Measurements from ENCODE around the gene EIF3B.
"Not testable (repeated sequence)": the region's sequence is repeated elsewhere in the genome, so short reads cannot be mapped to it uniquely, and the experiment has no call there.

Gene EIF3B

DNA sequence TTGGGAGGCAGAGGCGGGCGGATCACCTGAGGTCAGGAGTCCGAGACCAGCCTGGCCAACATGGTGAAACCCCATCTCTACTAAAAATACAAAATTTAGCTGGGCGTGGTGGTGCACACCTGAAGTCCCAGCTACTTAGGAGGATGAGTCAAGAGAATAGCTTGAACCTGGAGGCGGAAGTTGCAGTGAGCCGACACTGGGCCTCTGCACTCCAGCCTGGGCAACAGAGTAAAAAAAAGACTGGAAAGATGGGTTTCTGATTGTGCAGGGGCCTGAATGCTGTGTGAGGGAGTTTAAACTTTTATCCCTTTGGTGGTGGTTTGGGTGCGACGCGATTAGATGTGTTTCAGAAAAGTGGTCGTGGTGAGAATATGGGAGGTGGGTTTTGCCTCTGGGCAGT, 50.6 kb downstream of the EIF3B start:
- peak overlapping the region; percentile 62 for H3K27ac Mint-ChIP-seq
- H3K4me3 Mint-ChIP-seq: peak overlapping the region; percentile 79
- peaks cover 4% of the 10 kb centered on the region for H3K27me3 Mint-ChIP-seq
- H3K9me3 Mint-ChIP-seq: no peaks in the 10 kb centered on the region
- intact Hi-C loops (cut with micrococcal nuclease): loop anchor here (10.0 kb wide), 1 partner anchor 50 kb away; the partner anchor contains the start of gene EIF3B
- H3K36me3 Mint-ChIP-seq (ENCODE audit: low read depth): no peaks in the 10 kb centered on the region
- H3K4me1 Mint-ChIP-seq (ENCODE audit: low read depth): peaks cover 66% of the 10 kb centered on the region

GRCh38 chr7:2405601-2406345, 51.1 kb downstream of the EIF3B start:
- no peaks in the 10 kb centered on the region for H3K9me3 Mint-ChIP-seq
- peaks cover 70% of the 10 kb centered on the region for H3K4me1 Mint-ChIP-seq (ENCODE audit: low read depth)
- peak overlapping the region; percentile 62 for H3K27ac Mint-ChIP-seq
- no peaks in the 10 kb centered on the region for H3K36me3 Mint-ChIP-seq (ENCODE audit: low read depth)
- peaks cover 4% of the 10 kb centered on the region for H3K27me3 Mint-ChIP-seq
- intact Hi-C loops (cut with micrococcal nuclease): loop anchor here (10.0 kb wide), 1 partner anchor 51 kb away; the partner anchor contains the start of gene EIF3B
- peak overlapping the region; percentile 79 for H3K4me3 Mint-ChIP-seq

GRCh38 chr7:2409745-2410414, 55.3 kb downstream of the EIF3B start:
- Mint-ChIP-seq H3K9me3 (no peaks in the 10 kb centered on the region), H3K4me3 (no peak overlapping the region), H3K27ac (peak overlapping the region; percentile 17), H3K27me3 (peaks cover 4% of the 10 kb centered on the region), H3K4me1 (ENCODE audit: low read depth) (peaks cover 75% of the 10 kb centered on the region), H3K36me3 (ENCODE audit: low read depth) (no peaks in the 10 kb centered on the region)
- intact Hi-C loops (cut with micrococcal nuclease): loop anchor here (10.0 kb wide), 1 partner anchor 55 kb away; the partner anchor contains the start of gene EIF3B

DNA sequence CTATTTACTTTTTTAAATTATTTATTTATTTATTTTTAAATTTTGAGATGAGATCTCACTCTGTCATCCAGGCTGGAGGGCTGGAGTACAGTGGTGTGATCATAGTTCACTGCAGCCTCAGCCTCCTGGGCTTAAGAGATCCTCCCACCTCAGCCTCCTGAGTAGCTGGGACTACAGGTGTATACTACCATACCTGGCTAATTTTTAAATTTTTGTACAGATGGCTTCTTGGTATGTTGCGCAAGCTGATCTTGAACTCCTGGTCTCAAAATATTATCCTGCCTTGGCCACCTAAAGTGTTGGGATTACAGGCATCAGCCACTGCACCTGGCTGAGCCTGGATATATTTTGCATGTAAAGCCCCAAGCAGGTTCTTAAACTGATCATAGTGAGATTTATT, 56.4 kb downstream of the EIF3B start:
- no peaks in the 10 kb centered on the region for H3K9me3 Mint-ChIP-seq
- H3K27ac Mint-ChIP-seq: peak overlapping the region; percentile 17
- H3K36me3 Mint-ChIP-seq (ENCODE audit: low read depth): no peaks in the 10 kb centered on the region
- intact Hi-C loops (cut with micrococcal nuclease): no loop called here
- peaks cover 67% of the 10 kb centered on the region for H3K4me1 Mint-ChIP-seq (ENCODE audit: low read depth)
- no peaks in the 10 kb centered on the region for H3K27me3 Mint-ChIP-seq
- H3K4me3 Mint-ChIP-seq: no peak overlapping the region

- H3K4me3 Mint-ChIP-seq: no peak overlapping the region
- no peaks in the 10 kb centered on the region for H3K27me3 Mint-ChIP-seq
- H3K4me1 Mint-ChIP-seq (ENCODE audit: low read depth): peaks cover 65% of the 10 kb centered on the region
- no peaks in the 10 kb centered on the region for H3K9me3 Mint-ChIP-seq
- H3K36me3 Mint-ChIP-seq (ENCODE audit: low read depth): no peaks in the 10 kb centered on the region
- intact Hi-C loops (cut with micrococcal nuclease): no loop called here
- H3K27ac Mint-ChIP-seq: no peak overlapping the region
Observed at GRCh38 chr7:2411815-2412586, 57.4 kb downstream of the EIF3B start.

GRCh38 chr7:2412587-2413201, 58.1 kb downstream of the EIF3B start:
- intact Hi-C loops (cut with micrococcal nuclease): no loop called here
- Mint-ChIP-seq H3K27me3 (no peaks in the 10 kb centered on the region), H3K9me3 (no peaks in the 10 kb centered on the region), H3K4me3 (no peak overlapping the region), H3K4me1 (ENCODE audit: low read depth) (peaks cover 63% of the 10 kb centered on the region), H3K36me3 (ENCODE audit: low read depth) (no peaks in the 10 kb centered on the region), H3K27ac (peak overlapping the region; percentile 68)

GRCh38 chr7:2416063-2416462, 61.4 kb downstream of the EIF3B start:
- Mint-ChIP-seq H3K9me3 (no peaks in the 10 kb centered on the region), H3K27ac (no peak overlapping the region), H3K27me3 (no peaks in the 10 kb centered on the region), H3K4me3 (no peak overlapping the region), H3K36me3 (ENCODE audit: low read depth) (no peaks in the 10 kb centered on the region), H3K4me1 (ENCODE audit: low read depth) (peaks cover 32% of the 10 kb centered on the region)
- intact Hi-C loops (cut with micrococcal nuclease): no loop called here

DNA sequence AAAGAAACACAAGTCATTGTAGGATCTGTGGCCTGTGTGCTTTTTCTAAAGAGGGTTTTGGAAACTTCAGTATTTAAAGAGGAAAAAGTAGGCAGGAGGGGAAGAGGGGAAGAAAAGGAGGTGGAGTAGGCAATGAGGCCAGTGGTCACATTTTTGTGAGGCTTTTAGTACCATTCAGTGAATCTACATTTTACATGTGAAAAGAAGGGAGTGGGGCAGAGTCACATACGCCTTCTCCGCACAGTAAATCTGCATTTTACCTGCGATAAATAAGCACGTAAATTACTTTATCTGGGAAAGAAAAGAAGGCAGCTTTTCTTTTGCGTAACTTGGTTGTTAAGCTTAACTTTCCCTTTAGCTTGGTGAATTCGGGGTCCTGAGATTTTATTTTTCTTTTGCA, 62.0 kb downstream of the EIF3B start:
- H3K27ac Mint-ChIP-seq: no peak overlapping the region
- intact Hi-C loops (cut with micrococcal nuclease): no loop called here
- peaks cover 30% of the 10 kb centered on the region for H3K4me1 Mint-ChIP-seq (ENCODE audit: low read depth)
- H3K27me3 Mint-ChIP-seq: no peaks in the 10 kb centered on the region
- no peak overlapping the region for H3K4me3 Mint-ChIP-seq
- H3K9me3 Mint-ChIP-seq: no peaks in the 10 kb centered on the region
- H3K36me3 Mint-ChIP-seq (ENCODE audit: low read depth): no peaks in the 10 kb centered on the region

GRCh38 chr7:2417178-2417577, 62.6 kb downstream of the EIF3B start:
- intact Hi-C loops (cut with micrococcal nuclease); H3K27ac Mint-ChIP-seq; H3K4me3 Mint-ChIP-seq; H3K27me3 Mint-ChIP-seq; H3K36me3 Mint-ChIP-seq (ENCODE audit: low read depth); H3K9me3 Mint-ChIP-seq: not testable (repeated sequence)
- peaks cover 32% of the 10 kb centered on the region for H3K4me1 Mint-ChIP-seq (ENCODE audit: low read depth)

GRCh38 chr7:2417981-2418481, 63.4 kb downstream of the EIF3B start:
- H3K4me1 Mint-ChIP-seq (ENCODE audit: low read depth): peaks cover 25% of the 10 kb centered on the region
- H3K27me3 Mint-ChIP-seq: no peaks in the 10 kb centered on the region
- intact Hi-C loops (cut with micrococcal nuclease): no loop called here
- no peak overlapping the region for H3K4me3 Mint-ChIP-seq
- H3K9me3 Mint-ChIP-seq: no peaks in the 10 kb centered on the region
- peaks cover 12% of the 10 kb centered on the region for H3K36me3 Mint-ChIP-seq (ENCODE audit: low read depth)
- H3K27ac Mint-ChIP-seq: no peak overlapping the region

- Mint-ChIP-seq H3K9me3 (no peaks in the 10 kb centered on the region), H3K4me3 (no peak overlapping the region), H3K36me3 (ENCODE audit: low read depth) (peaks cover 22% of the 10 kb centered on the region), H3K27ac (no peak overlapping the region), H3K27me3 (no peaks in the 10 kb centered on the region), H3K4me1 (ENCODE audit: low read depth) (peaks cover 18% of the 10 kb centered on the region)
- intact Hi-C loops (cut with micrococcal nuclease): loop anchor here (10.0 kb wide), 1 partner anchor 46 kb away; no protein-coding TSS in a partner anchor
Observed at GRCh38 chr7:2420216-2420933, 65.7 kb downstream of the EIF3B start.

DNA sequence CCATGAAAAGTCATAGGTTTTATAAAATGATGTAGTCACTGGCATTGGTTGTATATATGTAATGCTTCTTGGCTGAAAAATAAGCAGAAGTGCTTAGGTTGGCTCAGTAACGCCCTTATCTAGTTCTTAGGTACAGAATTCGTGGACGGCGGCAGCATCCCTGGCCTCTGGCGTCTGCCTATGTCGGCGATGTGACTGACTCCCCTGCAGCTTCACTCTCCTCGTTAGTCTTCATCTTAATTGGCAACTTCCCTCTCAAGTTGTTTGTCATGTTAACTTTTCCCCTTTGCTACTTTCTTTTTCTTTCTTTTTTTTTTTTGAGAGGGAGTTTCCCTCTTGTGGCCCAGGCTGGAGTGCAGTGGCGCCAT, 67.3 kb downstream of the EIF3B start:
- no peak overlapping the region for H3K4me3 Mint-ChIP-seq
- H3K36me3 Mint-ChIP-seq (ENCODE audit: low read depth): peaks cover 22% of the 10 kb centered on the region
- peaks cover 7% of the 10 kb centered on the region for H3K4me1 Mint-ChIP-seq (ENCODE audit: low read depth)
- no peaks in the 10 kb centered on the region for H3K9me3 Mint-ChIP-seq
- intact Hi-C loops (cut with micrococcal nuclease): loop anchor here (10.0 kb wide), 1 partner anchor 47 kb away; no protein-coding TSS in a partner anchor
- H3K27ac Mint-ChIP-seq: no peak overlapping the region
- no peaks in the 10 kb centered on the region for H3K27me3 Mint-ChIP-seq

- no peaks in the 10 kb centered on the region for H3K27me3 Mint-ChIP-seq
- no peak overlapping the region for H3K4me3 Mint-ChIP-seq
- peaks cover 3% of the 10 kb centered on the region for H3K9me3 Mint-ChIP-seq
- H3K27ac Mint-ChIP-seq: no peak overlapping the region
- peaks cover 27% of the 10 kb centered on the region for H3K36me3 Mint-ChIP-seq (ENCODE audit: low read depth)
- intact Hi-C loops (cut with micrococcal nuclease): loop anchor here (10.0 kb wide), 1 partner anchor 51 kb away; no protein-coding TSS in a partner anchor
- H3K4me1 Mint-ChIP-seq (ENCODE audit: low read depth): peaks cover 24% of the 10 kb centered on the region
Observed at GRCh38 chr7:2425749-2426148, 71.1 kb downstream of the EIF3B start.

Data from dendritic cell treated with granulocyte-macrophage colony-stimulating factor and Interleukin-4, amounts not matched to agents 40 ng/mL and 50 ng/mL, for 4 days (primary cell).